ENCODE results near the gene INTS4.
"Not testable (repeated sequence)": the region's sequence is repeated elsewhere in the genome, so short reads cannot be mapped to it uniquely, and the experiment has no call there.

Gene INTS4

GRCh38 chr11:77943296-77943695 is 51.2 kb downstream of the INTS4 start:
- not testable (repeated sequence) for DNase-seq

- DNase-seq = not testable (repeated sequence)
Observed at GRCh38 chr11:77942465-77942864, 52.0 kb downstream of the INTS4 start.

GRCh38 chr11:77933596-77933995 is 60.9 kb downstream of the INTS4 start:
- not testable (repeated sequence) for DNase-seq

DNA sequence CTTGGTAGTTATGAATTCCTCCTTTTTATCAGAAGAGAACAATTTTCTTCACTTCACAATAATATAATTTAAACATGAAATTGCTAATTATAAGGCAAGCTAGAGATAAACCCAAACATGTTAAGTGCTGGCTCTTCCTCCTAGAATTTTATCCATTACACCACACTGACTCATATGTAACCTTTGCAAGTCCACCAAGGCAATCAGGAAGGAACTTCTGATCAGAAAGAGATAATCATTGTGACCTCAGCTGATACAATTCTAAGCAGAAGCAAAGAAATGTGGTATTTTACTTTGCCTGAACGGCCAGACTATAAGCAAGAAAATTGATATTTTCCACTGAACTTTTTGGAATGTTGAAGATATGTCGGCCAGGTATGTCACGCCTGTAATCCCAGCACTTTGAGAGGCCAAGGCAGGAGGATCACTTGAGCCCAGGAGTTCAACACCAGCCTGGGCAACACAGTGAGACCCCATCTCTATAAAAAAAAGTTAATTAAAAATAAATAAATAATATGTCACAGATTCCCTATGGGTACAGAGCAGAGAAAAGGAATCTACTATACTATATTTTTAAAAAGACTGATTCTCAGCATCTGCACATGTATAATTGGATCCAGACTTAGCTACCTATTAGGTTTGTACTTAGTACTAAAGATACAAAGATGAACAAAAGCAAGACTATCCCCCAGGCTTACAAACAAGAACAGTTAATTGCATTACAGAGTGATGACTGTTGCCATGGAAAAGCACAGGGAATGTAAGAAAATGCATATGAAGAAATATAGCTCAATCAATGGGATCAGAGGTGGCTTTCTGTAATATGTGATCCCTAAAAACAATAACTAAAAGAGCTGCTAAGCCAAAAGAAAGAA is 63.9 kb downstream of the INTS4 start:
- DNase-seq = not testable (repeated sequence)

DNA sequence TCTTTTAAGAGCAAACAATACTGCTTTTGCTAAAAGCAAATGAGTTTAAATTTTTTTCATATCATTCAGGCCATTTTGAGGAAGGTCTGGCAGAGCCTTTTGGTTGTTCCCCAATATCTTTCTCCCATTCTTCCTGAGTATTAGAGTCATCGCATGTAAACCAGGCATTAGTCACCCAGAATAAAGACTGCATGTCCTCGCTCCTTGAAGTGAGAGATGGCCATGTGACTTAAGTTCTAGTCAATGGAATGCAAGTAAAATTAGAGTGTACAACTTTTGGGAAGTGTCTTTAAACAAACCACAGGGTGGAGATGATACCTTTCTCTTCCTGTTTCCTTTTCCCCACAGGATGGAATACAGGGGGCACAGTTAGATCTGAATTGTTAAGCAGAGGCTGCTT is 76.8 kb downstream of the INTS4 start:
- not testable (repeated sequence) for DNase-seq

- DNase-seq = not testable (repeated sequence)
Observed at GRCh38 chr11:77914307-77914791, 80.1 kb downstream of the INTS4 start.

DNA sequence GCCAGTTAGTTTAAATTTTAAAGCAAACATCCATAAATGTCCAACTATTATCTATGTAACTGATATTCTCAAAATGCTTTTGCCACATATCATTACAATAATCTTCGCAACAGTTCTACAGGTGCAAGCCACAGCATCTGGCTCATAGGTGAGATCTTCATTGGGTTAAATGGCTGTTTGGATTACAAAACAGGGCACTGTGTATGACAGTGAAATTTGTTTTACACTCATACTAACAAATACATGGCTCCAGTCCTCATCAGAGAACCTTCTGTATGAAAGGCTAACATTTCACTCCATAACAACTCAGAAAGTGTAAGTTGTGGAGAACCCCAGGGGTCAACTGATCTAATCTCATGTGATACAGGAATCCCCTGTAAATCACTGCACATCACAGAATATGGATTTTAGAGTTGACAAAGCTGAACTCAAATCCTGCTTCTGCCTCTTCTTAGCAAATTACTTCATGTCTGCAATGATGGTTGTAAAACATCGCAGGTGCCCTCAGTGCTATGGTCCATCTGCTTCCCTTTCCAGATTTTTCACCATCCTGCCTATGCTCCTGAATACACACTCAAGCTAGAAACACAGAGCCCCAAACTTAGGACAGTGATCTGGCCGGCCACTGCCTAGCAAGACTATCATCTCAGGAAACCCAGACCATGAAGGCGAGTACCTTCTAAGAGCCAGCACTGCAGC is 80.7 kb downstream of the INTS4 start:
- not testable (repeated sequence) for DNase-seq

DNA sequence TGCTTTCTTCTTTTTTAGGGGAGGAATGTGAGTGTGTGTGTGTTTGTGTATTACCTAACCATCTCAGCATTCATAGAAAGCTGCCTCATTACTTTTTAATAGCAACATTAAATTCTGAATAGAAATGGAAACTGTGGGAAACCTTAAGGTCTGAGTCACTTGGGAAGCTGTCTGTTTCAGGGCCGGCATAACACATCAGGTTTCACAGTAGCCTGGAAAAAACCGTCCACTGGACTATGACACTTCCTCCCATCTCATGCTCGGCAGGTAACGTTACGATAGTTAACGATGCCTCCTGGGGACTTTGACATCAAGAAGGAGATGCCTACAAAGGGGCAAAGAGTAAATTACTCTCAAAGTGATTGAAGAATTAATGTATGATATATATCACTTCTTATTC is 83.6 kb downstream of the INTS4 start:
- not testable (repeated sequence) for DNase-seq

DNA sequence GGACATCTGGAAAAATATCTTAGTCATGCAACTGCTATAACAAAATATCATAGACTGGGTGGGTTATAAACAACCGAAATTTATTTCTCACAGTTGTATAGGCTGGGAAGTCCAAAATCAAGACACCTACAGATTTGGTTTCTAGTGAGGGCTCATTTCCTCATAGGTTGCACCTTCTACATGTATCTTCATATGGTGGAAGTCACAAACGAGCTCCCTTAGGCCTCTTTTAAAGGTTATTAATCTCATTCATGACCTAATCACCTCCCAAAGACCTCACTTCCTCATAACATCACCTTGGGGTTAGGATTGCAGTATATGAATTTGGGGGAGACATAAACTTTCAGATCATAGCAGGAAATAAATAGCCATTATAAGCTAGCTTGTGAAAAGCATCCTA is 85.2 kb downstream of the INTS4 start:
- no peak for DNase-seq

- no peak for DNase-seq
Observed at GRCh38 chr11:77908835-77909234, 85.6 kb downstream of the INTS4 start.

GRCh38 chr11:77894949-77895348 is 99.5 kb downstream of the INTS4 start:
- DNase-seq = not testable (repeated sequence)

GRCh38 chr11:77891703-77892102 is 102.8 kb downstream of the INTS4 start:
- not testable (repeated sequence) for DNase-seq

DNA sequence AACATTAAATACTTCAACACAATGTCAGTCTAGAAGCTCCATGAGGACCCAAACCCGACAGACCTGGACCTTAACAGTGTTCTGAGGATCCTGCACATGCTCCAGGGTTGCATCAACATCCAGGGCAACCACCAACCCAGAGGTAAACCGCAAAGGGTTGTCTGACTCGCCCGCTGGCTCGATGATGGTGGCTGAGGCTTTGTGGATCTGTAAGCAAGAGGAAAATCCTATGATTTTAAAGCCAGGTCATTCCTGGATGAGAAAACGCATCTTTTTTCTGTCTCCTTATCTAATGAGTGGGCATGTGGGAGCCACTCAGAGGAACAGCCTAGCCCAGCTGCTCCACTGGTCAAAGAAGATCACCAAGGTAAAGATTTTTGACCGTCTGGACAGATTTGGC is 103.2 kb downstream of the INTS4 start:
- not testable (repeated sequence) for DNase-seq

- DNase-seq = not testable (repeated sequence)
Observed at GRCh38 chr11:77890619-77891056, 103.8 kb downstream of the INTS4 start.

DNA sequence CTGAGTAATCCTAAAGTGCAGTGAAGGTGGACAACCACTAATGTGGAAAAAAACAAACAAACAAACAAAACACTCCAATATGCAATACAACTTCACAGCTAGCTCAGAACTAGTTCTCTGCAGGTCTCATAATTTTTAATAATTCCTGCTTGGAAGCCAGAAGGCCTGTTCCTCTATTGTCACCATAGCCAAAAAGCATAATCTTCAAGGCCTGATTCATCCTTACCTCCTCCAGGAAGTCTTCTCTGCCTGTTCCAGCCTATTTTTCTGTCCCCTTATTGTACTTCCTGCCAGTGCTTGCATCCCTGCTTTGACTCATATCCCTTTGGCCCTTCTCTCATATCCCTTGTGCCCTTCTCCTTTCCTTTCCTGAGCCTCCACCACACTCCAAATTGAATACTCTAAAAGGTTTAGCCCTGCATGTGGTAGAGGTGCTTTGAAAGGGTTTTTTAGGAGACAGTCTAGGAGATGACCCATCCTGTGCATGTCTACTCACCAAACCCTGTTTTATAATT is 104.3 kb downstream of the INTS4 start:
- not testable (repeated sequence) for DNase-seq

GRCh38 chr11:77889045-77889444 is 105.4 kb downstream of the INTS4 start:
- DNase-seq = not testable (repeated sequence)

DNA sequence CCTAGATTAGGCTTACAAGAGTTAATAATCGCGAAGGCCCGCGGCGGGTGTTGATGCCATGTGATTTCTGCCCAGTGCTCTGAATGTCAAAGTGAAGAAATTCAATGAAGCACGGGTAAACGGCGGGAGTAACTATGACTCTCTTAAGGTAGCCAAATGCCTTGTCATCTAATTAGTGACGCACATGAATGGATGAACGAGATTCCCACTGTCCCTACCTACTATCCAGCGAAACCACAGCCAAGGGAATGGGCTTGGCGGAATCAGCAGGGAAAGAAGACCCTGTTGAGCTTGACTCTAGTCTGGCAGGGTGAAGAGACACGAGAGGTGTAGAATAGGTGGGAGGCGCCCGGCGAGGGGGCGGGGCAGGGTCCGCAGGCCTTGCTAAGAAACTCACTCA is 108.1 kb downstream of the INTS4 start:
- no peak for DNase-seq

DNA sequence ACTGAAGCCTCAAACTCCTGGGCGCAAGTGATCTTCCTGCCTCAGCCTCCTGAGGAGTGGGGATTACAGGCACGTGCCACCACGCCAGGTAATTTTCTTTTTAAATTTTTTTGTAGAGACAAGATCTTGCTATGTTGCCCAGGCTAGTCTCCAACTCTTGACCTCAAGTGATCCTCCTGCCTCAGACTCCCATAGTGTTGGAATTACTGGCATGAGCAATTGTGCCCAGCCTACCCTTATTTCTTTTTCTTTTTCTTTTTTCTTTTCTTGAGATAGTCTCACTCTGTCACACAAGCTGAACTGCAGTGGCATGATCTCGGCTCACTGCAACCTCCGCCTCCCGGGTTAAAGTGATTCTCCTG is 109.7 kb downstream of the INTS4 start:
- no peak for DNase-seq

DNA sequence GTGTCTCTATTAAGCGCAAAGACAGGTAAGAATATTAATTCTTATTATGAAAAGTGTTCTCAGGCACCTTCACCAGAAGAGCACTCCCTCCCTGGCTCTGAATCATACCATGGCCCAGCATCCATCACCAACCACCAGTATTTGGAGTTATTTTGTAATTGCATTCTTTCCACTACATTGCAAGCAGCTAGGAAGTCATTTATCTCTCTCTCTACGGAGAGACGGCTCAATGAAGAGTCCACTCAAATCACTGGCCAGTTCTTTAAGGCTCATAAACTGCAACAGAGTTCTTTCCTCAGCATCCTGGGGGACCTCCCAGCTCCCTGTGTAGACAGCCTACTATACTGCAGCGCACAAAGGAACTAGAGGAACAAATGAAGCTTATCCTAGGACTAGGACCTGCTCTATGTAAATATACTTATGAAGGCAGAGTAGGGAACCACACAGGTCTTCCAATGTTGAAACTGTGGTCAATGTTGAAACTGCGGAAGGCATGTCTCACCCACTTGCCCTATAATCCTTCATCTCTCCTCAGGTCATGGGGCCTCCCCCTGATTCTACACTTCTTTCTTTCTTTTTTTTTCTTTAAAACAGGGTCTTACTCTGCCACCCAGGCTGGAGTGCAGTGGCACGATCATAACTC is 110.2 kb downstream of the INTS4 start:
- no peak for DNase-seq

GRCh38 chr11:77883775-77884174 is 110.7 kb downstream of the INTS4 start:
- no peak for DNase-seq

- no peak for DNase-seq
Observed at GRCh38 chr11:77882396-77882795, 112.1 kb downstream of the INTS4 start.

DNA sequence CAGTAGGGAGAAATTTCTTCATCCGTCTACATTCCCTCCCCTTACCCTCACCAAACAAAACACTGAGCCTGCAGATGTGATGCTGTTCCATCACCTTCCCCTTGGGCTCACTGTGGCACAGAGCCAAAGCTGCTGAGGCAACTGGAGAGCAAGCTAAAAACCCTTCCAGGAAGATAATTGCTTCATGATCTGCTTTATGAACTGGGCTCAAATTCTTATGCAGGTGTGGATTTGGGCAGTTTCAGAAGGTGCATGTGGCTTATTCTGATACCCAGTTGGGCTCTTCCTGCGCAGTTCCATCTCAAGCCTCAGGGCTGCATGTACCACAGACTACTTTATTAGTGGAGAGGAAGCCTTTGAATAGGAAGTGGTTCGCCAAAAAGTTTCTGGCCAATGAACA is 115.2 kb downstream of the INTS4 start:
- no peak for DNase-seq

DNA sequence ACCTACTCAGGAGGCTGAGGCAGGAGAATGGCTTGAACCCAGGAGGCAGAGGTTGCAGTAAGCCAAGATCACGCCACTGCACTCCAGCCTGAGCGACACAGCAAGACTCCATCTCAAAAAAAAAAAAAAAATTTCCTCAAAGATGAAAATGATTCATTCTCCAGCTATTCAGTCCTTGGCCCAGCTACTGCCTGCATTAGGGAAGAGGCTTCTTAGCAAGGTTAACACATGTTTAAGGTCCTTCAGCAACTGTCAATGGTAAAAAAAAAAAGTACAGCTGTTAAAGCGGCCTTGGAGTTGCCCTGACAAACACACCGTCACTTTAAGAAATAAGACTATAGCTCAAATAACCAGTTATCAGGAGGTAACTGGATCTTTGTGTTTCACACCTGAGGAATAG is 116.2 kb downstream of the INTS4 start:
- not testable (repeated sequence) for DNase-seq

Data from stimulated activated naive CD4-positive, alpha-beta T cell treated with Interleukin-2 at 50 U/mL for 16 hours (primary cell).